Uterus (tissue), 4 donors: ENCODE results near the gene CABP7. TPM values are rescaled to one million over a fixed set of nuclear protein-coding genes. Genes with fewer than 3 reads are reported as not detected.

Experiments used
- DNase-seq, 2 donors: peaks; one replicate each; pipeline ENCODE4 v3.0.0-alpha.2; 2019 to 2020
- H3K27ac ChIP-seq, 2 donors: fragments of 200-600 bp; sonication (generic); 1 replicate in 1 of 2; 2 replicates in 1 of 2; pipeline ENCODE4 v1.5.1; 2016 to 2018
- H3K27me3 ChIP-seq, 2 donors: fragments of 200-600 bp; sonication (generic); one replicate each; pipeline ENCODE4 v1.5.1; 2018 to 2019; ENCODE audit warnings: control low read depth in 1 of 2
- H3K36me3 ChIP-seq, 2 donors: fragments of 200-600 bp; sonication (generic); one replicate each; pipeline ENCODE4 v1.5.1; 2019; ENCODE audit warnings: control low read depth in 1 of 2
- H3K4me1 ChIP-seq, 2 donors: fragments of 200-600 bp; sonication (generic); one replicate each; pipeline ENCODE4 v1.5.1; 2018 to 2019; ENCODE audit warnings: control low read depth in 1 of 2
- H3K4me3 ChIP-seq, 2 donors: fragments of 200-600 bp; sonication (generic); 1 replicate in 1 of 2; 2 replicates in 1 of 2; pipeline ENCODE4 v1.5.1; 2018 to 2019; ENCODE audit warnings: mild to moderate bottlenecking in 1 of 2
- H3K9me3 ChIP-seq, 2 donors: fragments of 200-600 bp; sonication (generic); one replicate each; pipeline ENCODE4 v1.5.1; 2019; ENCODE audit warnings: control low read depth in 1 of 2
- CTCF ChIP-seq, 4 experiments: fragments of 200-600 bp in 2 of 4; fragments of 450-650 bp in 2 of 4; sonication (generic) in 2 of 4; IDR thresholded peaks; one replicate each; pipeline ENCODE4 v1.5.1; 2016 to 2019; ENCODE audit warnings: antibody characterized with exemption in 4 of 4, mild to moderate bottlenecking in 2 of 4, moderate library complexity in 1 of 4
- POLR2A ChIP-seq, 2 donors: fragments of 450-650 bp; IDR thresholded peaks; one replicate each; pipeline ENCODE4 v1.6.1; 2016; ENCODE audit warnings: antibody characterized with exemption in 2 of 2, mild to moderate bottlenecking in 1 of 2, moderate library complexity in 1 of 2
- intact Hi-C: fragments of 100-400 bp; cut with DNase I; formaldehyde crosslinking; loops from one replicate; pipeline ENCODE4 v1.15.1; 2023; ENCODE audit warnings: low total_unique reads
- total RNA-seq, 4 donors: library from RNA; depleted of rRNA in 3 of 4; stranded (reverse); fragments of >200 nt in 3 of 4; gene quantifications; one replicate each; pipeline versions ENCODE4 v1.1.0 to v1.2.4, GENCODE V29; 2014 to 2023
- donor health status: DM: yes; HTN: yes; CAD: no.

CABP7 gene
- total RNA-seq, 4 donors from 2014 or later: 0.14 TPM; not detected in 3

GRCh38 chr22:29702000-29702930 lies 17.5 kb upstream of the CABP7 start:
- no peak overlapping the region for H3K4me3 ChIP-seq
- peaks cover 0 to 10% of the 10 kb centered on the region in 2 donors for H3K27me3 ChIP-seq
- H3K9me3 ChIP-seq: no peaks in the 10 kb centered on the region
- no peaks in the 10 kb centered on the region for H3K36me3 ChIP-seq
- TF ChIP-seq POLR2A (IDR thresholded peaks at IDR 0.05) (no peak), CTCF (IDR thresholded peaks at IDR 0.05) (no peak)
- no peak for DNase-seq
- intact Hi-C loops: no loop called here
- no peak overlapping the region for H3K27ac ChIP-seq
- H3K4me1 ChIP-seq: no peaks in the 10 kb centered on the region

GRCh38 chr22:29702931-29703501 lies 16.8 kb upstream of the CABP7 start:
- H3K9me3 ChIP-seq: no peaks in the 10 kb centered on the region
- no peaks in the 10 kb centered on the region for H3K4me1 ChIP-seq
- no peak overlapping the region for H3K4me3 ChIP-seq
- intact Hi-C loops: no loop called here
- H3K36me3 ChIP-seq: no peaks in the 10 kb centered on the region
- no peak overlapping the region for H3K27ac ChIP-seq
- no peak for TF ChIP-seq POLR2A (IDR thresholded peaks at IDR 0.05)
- no peak for TF ChIP-seq CTCF (IDR thresholded peaks at IDR 0.05)
- peaks cover 0 to 10% of the 10 kb centered on the region in 2 donors for H3K27me3 ChIP-seq
- DNase-seq: no peak

- Histone ChIP-seq H3K4me3 (no peak overlapping the region), H3K27ac (no peak overlapping the region), H3K9me3 (no peaks in the 10 kb centered on the region), H3K27me3 (peaks cover 0 to 10% of the 10 kb centered on the region in 2 donors), H3K4me1 (no peaks in the 10 kb centered on the region), H3K36me3 (no peaks in the 10 kb centered on the region)
- no peak for DNase-seq
- intact Hi-C loops: no loop called here
- TF ChIP-seq POLR2A (IDR thresholded peaks at IDR 0.05) (no peak), CTCF (IDR thresholded peaks at IDR 0.05) (no peak)
These were observed 16.1 kb upstream of the CABP7 start for GRCh38 chr22:29703569-29704195.

GRCh38 chr22:29704528-29705285 lies 15.1 kb upstream of the CABP7 start:
- DNase-seq: no peak
- TF ChIP-seq POLR2A (IDR thresholded peaks at IDR 0.05): no peak
- no peak for TF ChIP-seq CTCF (IDR thresholded peaks at IDR 0.05)
- Histone ChIP-seq H3K9me3 (no peaks in the 10 kb centered on the region), H3K36me3 (no peaks in the 10 kb centered on the region), H3K27me3 (peaks cover 0 to 10% of the 10 kb centered on the region in 2 donors), H3K4me3 (no peak overlapping the region), H3K4me1 (no peaks in the 10 kb centered on the region), H3K27ac (no peak overlapping the region)
- intact Hi-C loops: no loop called here
